Transverse colon (tissue), 4 donors: ENCODE results near the gene BTBD19. TPM values are rescaled to one million over a fixed set of nuclear protein-coding genes. Genes with fewer than 3 reads are reported as not detected.

Experiments used
- DNase-seq: peaks from one replicate; pipeline ENCODE4 v3.0.0-alpha.2; 2019
- H3K27ac ChIP-seq, 4 donors: fragments of 200-600 bp; sonication (generic); 2 replicates each; pipeline ENCODE4 v1.5.1; 2016 to 2018; ENCODE audit warnings: inconsistent platforms in 4 of 4
- H3K27me3 ChIP-seq: fragments of 200-600 bp; sonication (generic); 2 replicates; pipeline ENCODE4 v1.5.1; 2017; ENCODE audit warnings: inconsistent platforms
- H3K36me3 ChIP-seq, 4 donors: fragments of 200-600 bp; sonication (generic); 2 replicates each; pipeline ENCODE4 v1.5.1; 2017 to 2019; ENCODE audit warnings: inconsistent platforms in 4 of 4
- H3K4me1 ChIP-seq, 4 donors: fragments of 200-600 bp; sonication (generic); 2 replicates each; pipeline ENCODE4 v1.5.1; 2017 to 2020; ENCODE audit warnings: inconsistent platforms in 4 of 4
- H3K4me3 ChIP-seq, 4 donors: fragments of 200-600 bp; sonication (generic); 1 replicate in 1 of 4; 2 replicates in 3 of 4; pipeline versions ENCODE4 v1.5.1 to v1.6.1; 2017 to 2019; ENCODE audit warnings: inconsistent platforms in 4 of 4
- H3K9me3 ChIP-seq, 2 donors: fragments of 200-600 bp; sonication (generic); 2 replicates each; pipeline ENCODE4 v1.5.1; 2017 to 2019; ENCODE audit warnings: inconsistent platforms in 2 of 2
- EP300 ChIP-seq: sonication (generic); formaldehyde crosslinking; IDR thresholded peaks from one replicate; pipeline ENCODE4 v1.6.1; 2017; ENCODE audit warnings: antibody characterized with exemption, low read depth
- POLR2A ChIP-seq: fragments of 450-650 bp; IDR thresholded peaks from one replicate; pipeline ENCODE4 v1.6.1; 2016; ENCODE audit warnings: antibody characterized with exemption, mild to moderate bottlenecking, moderate library complexity
- POLR2AphosphoS5 ChIP-seq, 3 donors: sonication (generic); formaldehyde crosslinking; IDR thresholded peaks; one replicate each; pipeline ENCODE4 v1.6.1; 2016; ENCODE audit warnings: antibody characterized with exemption in 3 of 3
- WGBS, 2 donors: methylation state at CpG; one replicate each; pipeline ENCODE4 v1.1.5; 2018; ENCODE audit warnings: low coverage in 1 of 2; 5-methylcytosine and 5-hydroxymethylcytosine counted together
- in situ Hi-C, 4 donors: fragments of 200-750 bp; cut with MboI; loops; one replicate each; pipeline versions ENCODE4 v1.15.0 to v1.15.1; 2017; ENCODE audit warnings: low sequenced_read_pairs in 3 of 4, low pct_ligation_motif_present in 1 of 4, low pct_unique_long_range_greater_than_20kb in 1 of 4
- intact Hi-C: fragments of 100-400 bp; cut with DNase I; formaldehyde crosslinking; loops from one replicate; pipeline ENCODE4 v1.15.1; 2023; ENCODE audit warnings: low total_unique reads
- total RNA-seq, 4 donors: library from RNA; depleted of rRNA; stranded (reverse); fragments of >200 nt; gene quantifications; one replicate each; pipeline ENCODE4 v1.1.0, GENCODE V29; 2016
- TF ChIP-seq, protein P1 (sequence below), 5 experiments: fragments of 200-600 bp in 3 of 5; fragments of 450-650 bp in 2 of 5; sonication (generic) in 3 of 5; IDR thresholded peaks; 1 replicate in 2 of 5; 2 replicates in 3 of 5; pipeline ENCODE4 v1.5.1; 2016 to 2017; ENCODE audit warnings: antibody characterized with exemption in 5 of 5, inconsistent platforms in 3 of 5, mild to moderate bottlenecking in 2 of 5, moderate library complexity in 1 of 5

BTBD19 gene
- total RNA-seq, 4 donors from 2014 or later = 1.5 to 22.1 (median 3.7) TPM

DNA sequence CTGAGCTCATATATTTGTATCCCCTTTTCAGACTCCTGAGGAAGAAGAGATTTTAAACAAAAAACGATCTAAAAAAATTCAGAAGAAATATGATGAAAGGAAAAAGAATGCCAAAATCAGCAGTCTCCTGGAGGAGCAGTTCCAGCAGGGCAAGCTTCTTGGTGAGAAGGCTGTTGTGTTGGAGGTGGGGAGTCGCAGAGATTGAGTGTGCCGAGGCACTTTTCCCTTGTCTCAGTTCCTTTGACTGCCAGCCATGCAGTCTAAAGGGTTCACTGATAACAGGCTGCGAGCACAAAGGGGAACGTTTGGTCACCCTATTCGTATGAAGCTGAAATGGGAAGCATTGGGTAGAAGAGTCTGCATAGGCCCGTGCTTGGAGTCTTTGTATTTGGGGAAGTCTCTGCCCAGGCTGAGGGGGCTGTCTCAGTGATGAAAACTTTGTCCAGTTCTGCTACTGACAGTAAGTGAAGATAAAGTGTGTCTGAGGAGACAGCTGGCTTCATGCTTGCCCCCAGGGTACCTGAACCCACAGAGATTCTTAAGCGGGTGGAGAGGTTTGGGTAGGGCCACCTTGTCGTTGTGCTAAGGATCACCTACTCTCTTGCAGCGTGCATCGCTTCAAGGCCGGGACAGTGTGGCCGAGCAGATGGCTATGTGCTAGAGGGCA, 30.2 kb upstream of the BTBD19 start:
- H3K36me3 ChIP-seq = peaks cover 0 to 20% (median 4%) of the 10 kb centered on the region in 4 donors
- WGBS, 2 donors = 72 to 87% methylated on average over 4 to 13 of the region's 13 CpGs
- no peak overlapping the region for H3K4me3 ChIP-seq
- no peaks in the 10 kb centered on the region for H3K9me3 ChIP-seq
- no peaks in the 10 kb centered on the region for H3K27me3 ChIP-seq
- in situ Hi-C loops (loop anchor here in 2 of 4 donors (25.0 kb wide), 2 partner anchors 234 to 534 kb away; partner anchors contain the start of genes HECTD3 (in 1 of the 2) and UROD (in 1 of the 2)), intact Hi-C loops (loop anchor here (5.0 kb wide), 1 partner anchor 524 kb away; no protein-coding TSS in a partner anchor)
- no peak for DNase-seq
- TF ChIP-seq POLR2AphosphoS5 (IDR thresholded peaks at IDR 0.05) (no peak), POLR2A (no peak), EP300 (no peak)
- TF ChIP-seq, protein P1, sequence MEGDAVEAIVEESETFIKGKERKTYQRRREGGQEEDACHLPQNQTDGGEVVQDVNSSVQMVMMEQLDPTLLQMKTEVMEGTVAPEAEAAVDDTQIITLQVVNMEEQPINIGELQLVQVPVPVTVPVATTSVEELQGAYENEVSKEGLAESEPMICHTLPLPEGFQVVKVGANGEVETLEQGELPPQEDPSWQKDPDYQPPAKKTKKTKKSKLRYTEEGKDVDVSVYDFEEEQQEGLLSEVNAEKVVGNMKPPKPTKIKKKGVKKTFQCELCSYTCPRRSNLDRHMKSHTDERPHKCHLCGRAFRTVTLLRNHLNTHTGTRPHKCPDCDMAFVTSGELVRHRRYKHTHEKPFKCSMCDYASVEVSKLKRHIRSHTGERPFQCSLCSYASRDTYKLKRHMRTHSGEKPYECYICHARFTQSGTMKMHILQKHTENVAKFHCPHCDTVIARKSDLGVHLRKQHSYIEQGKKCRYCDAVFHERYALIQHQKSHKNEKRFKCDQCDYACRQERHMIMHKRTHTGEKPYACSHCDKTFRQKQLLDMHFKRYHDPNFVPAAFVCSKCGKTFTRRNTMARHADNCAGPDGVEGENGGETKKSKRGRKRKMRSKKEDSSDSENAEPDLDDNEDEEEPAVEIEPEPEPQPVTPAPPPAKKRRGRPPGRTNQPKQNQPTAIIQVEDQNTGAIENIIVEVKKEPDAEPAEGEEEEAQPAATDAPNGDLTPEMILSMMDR (IDR thresholded peaks at IDR 0.05) = no peak
- H3K27ac ChIP-seq = no peak overlapping the region
- peaks cover 9 to 29% (median 21%) of the 10 kb centered on the region in 4 donors for H3K4me1 ChIP-seq

DNA sequence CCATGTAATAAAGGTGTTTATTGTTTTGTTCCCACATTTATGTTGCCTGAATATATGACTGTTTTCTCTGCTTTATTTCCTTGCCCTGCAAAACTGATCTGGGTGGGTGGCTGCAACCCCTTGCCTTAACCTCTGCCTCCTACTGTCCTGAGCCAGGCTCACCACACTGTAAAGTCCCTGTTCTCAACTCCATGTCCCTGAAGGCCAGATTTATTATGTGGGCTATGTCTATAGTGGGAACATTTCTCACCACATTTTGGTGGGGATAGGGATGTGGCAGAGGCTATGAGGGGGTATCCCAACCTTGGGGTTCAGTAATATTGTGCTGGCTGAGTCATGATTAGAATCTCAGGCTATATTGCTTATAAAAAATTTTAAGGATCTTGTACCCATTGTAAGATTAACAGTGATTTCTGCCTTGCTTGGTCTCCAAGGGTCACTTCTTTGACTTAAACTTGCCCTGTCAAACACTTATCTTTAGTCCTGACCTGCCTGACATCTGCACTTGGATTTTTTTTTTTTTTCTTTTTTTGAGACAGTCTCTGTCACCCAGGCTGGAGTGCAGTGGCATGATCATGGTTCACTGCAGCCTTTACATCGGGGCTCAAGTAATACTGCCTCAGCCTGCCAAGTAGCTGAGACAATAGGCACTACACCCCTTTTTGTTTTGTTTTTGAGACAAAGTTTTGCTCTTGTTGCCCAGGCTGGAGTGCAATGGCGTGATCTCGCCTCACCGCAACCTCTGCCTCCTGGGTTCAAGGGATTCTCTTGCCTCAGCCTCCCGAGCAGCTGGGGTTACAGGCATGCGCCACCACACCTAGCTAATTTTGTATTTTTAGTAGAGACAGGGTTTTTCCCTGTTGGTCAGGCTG, 29.4 kb upstream of the BTBD19 start:
- no peak for TF ChIP-seq POLR2A
- TF ChIP-seq POLR2AphosphoS5 (IDR thresholded peaks at IDR 0.05) = no peak
- no peak for TF ChIP-seq EP300
- TF ChIP-seq, protein P1 (IDR thresholded peaks at IDR 0.05) = no peak
- Histone ChIP-seq H3K4me3 (no peak overlapping the region), H3K9me3 (no peaks in the 10 kb centered on the region), H3K36me3 (peaks cover 0 to 20% (median 4%) of the 10 kb centered on the region in 4 donors), H3K27me3 (no peaks in the 10 kb centered on the region), H3K27ac (no peak overlapping the region), H3K4me1 (peaks cover 9 to 36% (median 26%) of the 10 kb centered on the region in 4 donors)
- no peak for DNase-seq
- in situ Hi-C loops = loop anchor here in 2 of 4 donors (25.0 kb wide), 2 partner anchors 233 to 533 kb away; partner anchors contain the start of genes HECTD3 (in 1 of the 2) and UROD (in 1 of the 2)
- WGBS, 2 donors = 95% methylated on average over 6 of the region's 6 CpGs; no CpG with 5 or more reads in 1 of the 2 donors
- intact Hi-C loops = loop anchor here (5.0 kb wide), 1 partner anchor 523 kb away; no protein-coding TSS in a partner anchor

- TF ChIP-seq POLR2A (no peak), EP300 (no peak), POLR2AphosphoS5 (IDR thresholded peaks at IDR 0.05) (no peak)
- TF ChIP-seq, protein P1 (IDR thresholded peaks at IDR 0.05) = no peak
- H3K27ac ChIP-seq = no peak overlapping the region
- intact Hi-C loops = loop anchor here (10.0 kb wide), 1 partner anchor 54 kb away; no protein-coding TSS in a partner anchor
- H3K9me3 ChIP-seq = no peaks in the 10 kb centered on the region
- WGBS, 2 donors = 91 to 94% methylated on average over 11 to 14 of the region's 14 CpGs
- H3K36me3 ChIP-seq = peaks cover 0 to 20% (median 4%) of the 10 kb centered on the region in 4 donors
- no peak overlapping the region for H3K4me3 ChIP-seq
- no peak for DNase-seq
- H3K4me1 ChIP-seq = peaks cover 16 to 40% (median 29%) of the 10 kb centered on the region in 4 donors
- in situ Hi-C loops = loop anchor here in 2 of 4 donors (25.0 kb wide), 2 partner anchors 232 to 532 kb away; partner anchors contain the start of genes HECTD3 (in 1 of the 2) and UROD (in 1 of the 2)
- no peaks in the 10 kb centered on the region for H3K27me3 ChIP-seq
These were observed 27.7 kb upstream of the BTBD19 start for GRCh38 chr1:44780583-44781121.
